ENCODE data around the gene LMTK2.

Gene LMTK2

GRCh38 chr7:98192781-98193457, 86.3 kb downstream of the LMTK2 start:
- Histone ChIP-seq H2AFZ (no peak overlapping the region), H3K9ac (no peak overlapping the region), H3K4me3 (ENCODE audit: low read depth, low read length) (no peak overlapping the region), H3K4me1 (no peaks in the 10 kb centered on the region), H3K27ac (no peak overlapping the region), H3K27me3 (ENCODE audit: control insufficient read depth, insufficient read depth, low read length) (no peaks in the 10 kb centered on the region), H3K79me2 (peaks cover 14% of the 10 kb centered on the region), H3K4me2 (ENCODE audit: low read length) (no peak overlapping the region), H3K9me3 (ENCODE audit: control insufficient read depth, low read length) (no peaks in the 10 kb centered on the region), H3K36me3 (ENCODE audit: control insufficient read depth, insufficient read depth, low read length) (no peaks in the 10 kb centered on the region)
- no peak for TF ChIP-seq CTCF (IDR thresholded peaks at IDR 0.05)

- Histone ChIP-seq H3K4me1 (no peaks in the 10 kb centered on the region), H3K4me3 (ENCODE audit: low read depth, low read length) (no peak overlapping the region), H3K9me3 (ENCODE audit: control insufficient read depth, low read length) (no peaks in the 10 kb centered on the region), H3K79me2 (peaks cover 14% of the 10 kb centered on the region), H2AFZ (no peak overlapping the region), H3K4me2 (ENCODE audit: low read length) (no peak overlapping the region), H3K27ac (no peak overlapping the region), H3K27me3 (ENCODE audit: control insufficient read depth, insufficient read depth, low read length) (no peaks in the 10 kb centered on the region), H3K36me3 (ENCODE audit: control insufficient read depth, insufficient read depth, low read length) (no peaks in the 10 kb centered on the region), H3K9ac (no peak overlapping the region)
- TF ChIP-seq CTCF (IDR thresholded peaks at IDR 0.05): no peak
Observed at GRCh38 chr7:98193474-98194180, 87.0 kb downstream of the LMTK2 start.

- H3K4me3 ChIP-seq (ENCODE audit: low read depth, low read length): no peak overlapping the region
- no peak overlapping the region for H3K9ac ChIP-seq
- TF ChIP-seq CTCF (IDR thresholded peaks at IDR 0.05): no peak
- H2AFZ ChIP-seq: no peak overlapping the region
- no peaks in the 10 kb centered on the region for H3K9me3 ChIP-seq (ENCODE audit: control insufficient read depth, low read length)
- no peaks in the 10 kb centered on the region for H3K36me3 ChIP-seq (ENCODE audit: control insufficient read depth, insufficient read depth, low read length)
- no peak overlapping the region for H3K4me2 ChIP-seq (ENCODE audit: low read length)
- peaks cover 13% of the 10 kb centered on the region for H3K79me2 ChIP-seq
- no peak overlapping the region for H3K27ac ChIP-seq
- H3K4me1 ChIP-seq: no peaks in the 10 kb centered on the region
- no peaks in the 10 kb centered on the region for H3K27me3 ChIP-seq (ENCODE audit: control insufficient read depth, insufficient read depth, low read length)
Observed at GRCh38 chr7:98194186-98194585, 87.5 kb downstream of the LMTK2 start.

GRCh38 chr7:98194672-98195457, 88.2 kb downstream of the LMTK2 start:
- H3K79me2 ChIP-seq: peaks cover 10% of the 10 kb centered on the region
- no peak overlapping the region for H3K4me2 ChIP-seq (ENCODE audit: low read length)
- no peak for TF ChIP-seq CTCF (IDR thresholded peaks at IDR 0.05)
- H2AFZ ChIP-seq: no peak overlapping the region
- no peaks in the 10 kb centered on the region for H3K4me1 ChIP-seq
- H3K27me3 ChIP-seq (ENCODE audit: control insufficient read depth, insufficient read depth, low read length): no peaks in the 10 kb centered on the region
- H3K9me3 ChIP-seq (ENCODE audit: control insufficient read depth, low read length): no peaks in the 10 kb centered on the region
- no peak overlapping the region for H3K4me3 ChIP-seq (ENCODE audit: low read depth, low read length)
- no peaks in the 10 kb centered on the region for H3K36me3 ChIP-seq (ENCODE audit: control insufficient read depth, insufficient read depth, low read length)
- H3K9ac ChIP-seq: no peak overlapping the region
- H3K27ac ChIP-seq: no peak overlapping the region

All from parathyroid adenoma (tissue), 2 donors.